HCT116 (cell line): ENCODE results near the gene NCBP1.

ENCODE experiments used
- EZH2 ChIP-seq: fragments of 200-600 bp; sonication (generic); IDR thresholded peaks from 2 replicates; pipeline ENCODE4 v1.6.1; 2017; ENCODE audit warnings: antibody characterized with exemption, mixed run types
- POLR2A ChIP-seq: IDR thresholded peaks from 2 replicates; pipeline ENCODE4 v1.7.0; 2011; ENCODE audit warnings: borderline replicate concordance; ENCODE audit not compliant: insufficient read depth, insufficient read length; ENCODE audit errors: extremely low read depth
- POLR2AphosphoS5 ChIP-seq: IDR thresholded peaks from 2 replicates; pipeline ENCODE4 v1.6.1; 2011; ENCODE audit warnings: mild to moderate bottlenecking, low read depth, low read length, moderate library complexity
- SRF ChIP-seq: IDR thresholded peaks from 2 replicates; pipeline ENCODE4 v1.6.1; 2012; ENCODE audit warnings: low read depth
- TF ChIP-seq, protein P1 (sequence below), 3 experiments: fragments of 200-600 bp in 1 of 3; sonication (generic) in 1 of 3; IDR thresholded peaks in 2 of 3; conservative IDR thresholded peaks in 1 of 3; 2 replicates each; pipeline ENCODE4 v1.5.1; 2012 to 2017; ENCODE audit warnings: low read depth in 2 of 3, low read length in 2 of 3, antibody characterized with exemption in 1 of 3, borderline replicate concordance in 1 of 3, control low read depth in 1 of 3, mild to moderate bottlenecking in 1 of 3, mixed read lengths in 1 of 3, mixed run types in 1 of 3, moderate library complexity in 1 of 3; ENCODE audit not compliant: insufficient read depth in 1 of 3

DNA sequence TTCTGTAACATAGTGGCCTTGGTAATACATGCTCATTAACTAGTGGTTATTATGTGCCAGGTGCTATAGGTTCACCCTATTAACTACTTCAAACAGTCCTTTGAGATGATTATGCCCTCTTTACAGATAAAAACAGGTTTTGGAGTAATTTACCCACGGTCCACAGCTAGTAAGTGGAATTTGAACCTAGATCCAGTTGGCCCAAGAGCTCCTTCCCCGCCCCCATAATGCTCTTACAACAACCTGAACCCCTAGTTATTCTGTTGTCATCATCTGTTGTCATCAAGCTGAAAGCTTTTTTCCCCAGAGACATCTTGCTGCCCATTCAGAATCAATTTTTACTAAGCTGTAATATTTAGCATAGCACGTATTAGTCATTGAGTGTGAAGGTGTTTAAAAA is 40.3 kb downstream of the NCBP1 start:
- TF ChIP-seq POLR2AphosphoS5 (no peak), EZH2 (no peak), POLR2A (no peak), SRF (no peak)
- TF ChIP-seq, protein P1, sequence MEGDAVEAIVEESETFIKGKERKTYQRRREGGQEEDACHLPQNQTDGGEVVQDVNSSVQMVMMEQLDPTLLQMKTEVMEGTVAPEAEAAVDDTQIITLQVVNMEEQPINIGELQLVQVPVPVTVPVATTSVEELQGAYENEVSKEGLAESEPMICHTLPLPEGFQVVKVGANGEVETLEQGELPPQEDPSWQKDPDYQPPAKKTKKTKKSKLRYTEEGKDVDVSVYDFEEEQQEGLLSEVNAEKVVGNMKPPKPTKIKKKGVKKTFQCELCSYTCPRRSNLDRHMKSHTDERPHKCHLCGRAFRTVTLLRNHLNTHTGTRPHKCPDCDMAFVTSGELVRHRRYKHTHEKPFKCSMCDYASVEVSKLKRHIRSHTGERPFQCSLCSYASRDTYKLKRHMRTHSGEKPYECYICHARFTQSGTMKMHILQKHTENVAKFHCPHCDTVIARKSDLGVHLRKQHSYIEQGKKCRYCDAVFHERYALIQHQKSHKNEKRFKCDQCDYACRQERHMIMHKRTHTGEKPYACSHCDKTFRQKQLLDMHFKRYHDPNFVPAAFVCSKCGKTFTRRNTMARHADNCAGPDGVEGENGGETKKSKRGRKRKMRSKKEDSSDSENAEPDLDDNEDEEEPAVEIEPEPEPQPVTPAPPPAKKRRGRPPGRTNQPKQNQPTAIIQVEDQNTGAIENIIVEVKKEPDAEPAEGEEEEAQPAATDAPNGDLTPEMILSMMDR (IDR thresholded peaks at IDR 0.05 in 2 of 3, conservative IDR thresholded peaks at IDR 0.05 in 1 of 3; ENCODE audit: borderline replicate concordance in 1 of 3, insufficient read depth in 1 of 3, low read depth in 2 of 3, low read length in 2 of 3), result no peak
